ENCODE measurements around the gene KRTAP15-1.

KRTAP15-1 gene

DNA sequence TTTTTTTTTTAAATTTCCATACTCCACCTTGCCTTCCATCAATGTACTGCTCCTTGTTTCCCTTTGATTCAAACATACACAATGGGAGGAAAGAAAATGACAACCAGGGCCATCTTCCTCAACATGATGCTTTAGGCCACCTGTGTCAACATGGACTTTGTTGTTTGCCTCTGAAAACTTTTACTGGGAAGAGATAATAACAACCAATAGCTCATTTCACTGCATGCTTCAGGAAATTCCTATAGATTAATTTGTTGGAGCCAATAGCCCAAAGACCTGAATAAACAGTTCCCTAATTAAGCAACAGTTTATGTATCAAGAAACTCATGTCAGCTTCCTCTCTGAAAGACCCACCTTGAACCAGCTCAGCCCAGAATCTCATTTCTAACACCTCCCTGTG is 3.2 kb downstream of the KRTAP15-1 start:
- TF ChIP-seq, protein P1, sequence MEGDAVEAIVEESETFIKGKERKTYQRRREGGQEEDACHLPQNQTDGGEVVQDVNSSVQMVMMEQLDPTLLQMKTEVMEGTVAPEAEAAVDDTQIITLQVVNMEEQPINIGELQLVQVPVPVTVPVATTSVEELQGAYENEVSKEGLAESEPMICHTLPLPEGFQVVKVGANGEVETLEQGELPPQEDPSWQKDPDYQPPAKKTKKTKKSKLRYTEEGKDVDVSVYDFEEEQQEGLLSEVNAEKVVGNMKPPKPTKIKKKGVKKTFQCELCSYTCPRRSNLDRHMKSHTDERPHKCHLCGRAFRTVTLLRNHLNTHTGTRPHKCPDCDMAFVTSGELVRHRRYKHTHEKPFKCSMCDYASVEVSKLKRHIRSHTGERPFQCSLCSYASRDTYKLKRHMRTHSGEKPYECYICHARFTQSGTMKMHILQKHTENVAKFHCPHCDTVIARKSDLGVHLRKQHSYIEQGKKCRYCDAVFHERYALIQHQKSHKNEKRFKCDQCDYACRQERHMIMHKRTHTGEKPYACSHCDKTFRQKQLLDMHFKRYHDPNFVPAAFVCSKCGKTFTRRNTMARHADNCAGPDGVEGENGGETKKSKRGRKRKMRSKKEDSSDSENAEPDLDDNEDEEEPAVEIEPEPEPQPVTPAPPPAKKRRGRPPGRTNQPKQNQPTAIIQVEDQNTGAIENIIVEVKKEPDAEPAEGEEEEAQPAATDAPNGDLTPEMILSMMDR (IDR thresholded peaks at IDR 0.05): no peak
- H3K4me3 Mint-ChIP-seq: no peak overlapping the region
- H3K9me3 Mint-ChIP-seq: no peaks in the 10 kb centered on the region
- H3K4me1 Mint-ChIP-seq: peaks cover 30% of the 10 kb centered on the region
- peaks cover 3% of the 10 kb centered on the region for H3K27me3 Mint-ChIP-seq (ENCODE audit: low read depth, poor library complexity)
- peak overlapping the region; percentile 11 for H3K27ac Mint-ChIP-seq
- DNase-seq: no peak
- H3K36me3 Mint-ChIP-seq (ENCODE audit: low read depth): no peaks in the 10 kb centered on the region

DNA sequence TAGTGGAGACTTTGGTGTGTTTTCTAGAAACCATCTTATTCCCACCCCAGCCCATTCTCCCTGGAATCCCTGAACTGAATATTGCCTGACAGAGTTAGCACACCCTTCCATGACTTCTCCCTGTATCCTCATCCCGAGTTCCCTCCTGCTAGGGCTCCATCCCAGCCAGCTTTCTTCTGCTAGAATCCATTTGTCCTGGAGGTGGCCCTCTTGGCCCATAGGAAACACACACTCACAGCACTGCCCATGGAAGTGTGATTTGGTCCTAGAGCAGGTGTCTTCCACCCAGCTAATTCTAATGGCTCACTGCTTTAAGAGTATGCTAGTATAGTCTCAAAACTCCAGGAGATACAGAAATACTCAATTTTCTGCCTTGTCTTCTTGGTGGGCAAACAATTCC is 4.1 kb downstream of the KRTAP15-1 start:
- Mint-ChIP-seq H3K27ac (peak overlapping the region; percentile 30), H3K4me3 (no peak overlapping the region), H3K36me3 (ENCODE audit: low read depth) (no peaks in the 10 kb centered on the region), H3K27me3 (ENCODE audit: low read depth, poor library complexity) (no peaks in the 10 kb centered on the region), H3K4me1 (peaks cover 26% of the 10 kb centered on the region), H3K9me3 (no peaks in the 10 kb centered on the region)
- TF ChIP-seq, protein P1 (IDR thresholded peaks at IDR 0.05): peak; percentile 7
- no peak for DNase-seq

DNA sequence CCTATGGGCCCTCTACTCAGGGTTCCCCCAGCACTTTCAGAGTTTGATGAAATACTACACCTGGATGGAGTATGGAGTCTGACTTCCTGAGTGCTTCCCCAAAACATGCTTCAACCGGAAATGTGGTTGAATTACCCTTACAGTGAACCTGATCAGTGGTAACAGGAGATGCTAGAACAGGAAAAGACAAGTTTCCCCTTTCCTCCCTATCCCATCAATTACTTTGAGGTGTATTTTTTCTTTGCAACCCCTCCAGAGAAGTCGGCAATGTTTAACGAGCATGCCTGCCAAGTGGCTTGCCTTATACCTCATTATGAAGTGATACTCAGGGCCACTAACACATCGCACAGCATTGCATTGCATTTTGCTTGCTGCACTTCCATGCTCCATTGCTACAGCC is 7.0 kb downstream of the KRTAP15-1 start:
- TF ChIP-seq, protein P1 (IDR thresholded peaks at IDR 0.05): no peak
- peaks cover 30% of the 10 kb centered on the region for H3K4me1 Mint-ChIP-seq
- H3K27me3 Mint-ChIP-seq (ENCODE audit: low read depth, poor library complexity): no peaks in the 10 kb centered on the region
- H3K4me3 Mint-ChIP-seq: no peak overlapping the region
- no peaks in the 10 kb centered on the region for H3K9me3 Mint-ChIP-seq
- no peaks in the 10 kb centered on the region for H3K36me3 Mint-ChIP-seq (ENCODE audit: low read depth)
- DNase-seq: no peak
- H3K27ac Mint-ChIP-seq: peak overlapping the region; percentile 90

DNA sequence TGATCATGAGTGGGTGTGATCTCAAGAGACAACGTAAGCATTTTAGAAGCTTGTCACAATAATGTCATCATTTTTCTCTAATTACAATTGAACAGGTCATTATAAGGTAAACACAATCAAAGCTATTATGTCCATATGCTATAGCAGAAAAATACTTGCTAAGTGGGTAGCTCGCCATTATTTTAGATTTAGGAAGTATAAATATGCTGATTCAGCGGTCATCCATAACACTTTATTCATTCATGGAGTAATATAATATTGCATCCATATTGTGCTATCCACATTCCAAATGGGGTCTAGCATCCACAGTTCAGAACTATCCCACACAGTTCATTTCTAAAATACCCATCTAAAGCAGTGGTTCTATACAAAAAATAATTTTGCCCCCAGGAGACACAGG is 8.4 kb downstream of the KRTAP15-1 start:
- Mint-ChIP-seq H3K4me3 (no peak overlapping the region), H3K4me1 (peaks cover 22% of the 10 kb centered on the region), H3K27me3 (ENCODE audit: low read depth, poor library complexity) (no peaks in the 10 kb centered on the region), H3K36me3 (ENCODE audit: low read depth) (no peaks in the 10 kb centered on the region), H3K9me3 (no peaks in the 10 kb centered on the region), H3K27ac (no peak overlapping the region)
- no peak for DNase-seq
- TF ChIP-seq, protein P1 (IDR thresholded peaks at IDR 0.05): no peak

DNA sequence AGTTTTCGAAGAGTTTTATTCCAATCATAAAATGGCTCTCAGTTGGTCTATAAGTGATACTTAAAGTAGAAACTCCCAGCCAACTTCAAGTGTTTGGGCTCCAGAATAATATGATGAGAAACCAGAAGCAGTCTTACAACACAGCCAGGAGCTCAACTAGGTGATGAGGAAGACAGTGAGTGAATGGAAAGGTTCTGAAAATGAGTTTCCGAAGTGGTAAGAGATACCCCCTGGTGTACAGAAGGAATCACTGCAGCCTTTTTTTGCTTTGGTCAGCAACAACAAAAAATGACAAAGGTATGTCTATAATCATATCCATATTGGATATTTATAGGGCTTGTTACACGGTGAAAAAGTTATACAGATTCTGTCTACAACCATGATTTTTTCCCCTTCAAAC is 23.6 kb downstream of the KRTAP15-1 start:
- peaks cover 4% of the 10 kb centered on the region for H3K27me3 Mint-ChIP-seq (ENCODE audit: low read depth, poor library complexity)
- H3K9me3 Mint-ChIP-seq: peaks cover 10% of the 10 kb centered on the region
- no peak overlapping the region for H3K27ac Mint-ChIP-seq
- peaks cover 38% of the 10 kb centered on the region for H3K4me1 Mint-ChIP-seq
- TF ChIP-seq, protein P1 (IDR thresholded peaks at IDR 0.05): peak; percentile 42
- H3K4me3 Mint-ChIP-seq: no peak overlapping the region
- no peak for DNase-seq
- peaks cover 15% of the 10 kb centered on the region for H3K36me3 Mint-ChIP-seq (ENCODE audit: low read depth)

DNA sequence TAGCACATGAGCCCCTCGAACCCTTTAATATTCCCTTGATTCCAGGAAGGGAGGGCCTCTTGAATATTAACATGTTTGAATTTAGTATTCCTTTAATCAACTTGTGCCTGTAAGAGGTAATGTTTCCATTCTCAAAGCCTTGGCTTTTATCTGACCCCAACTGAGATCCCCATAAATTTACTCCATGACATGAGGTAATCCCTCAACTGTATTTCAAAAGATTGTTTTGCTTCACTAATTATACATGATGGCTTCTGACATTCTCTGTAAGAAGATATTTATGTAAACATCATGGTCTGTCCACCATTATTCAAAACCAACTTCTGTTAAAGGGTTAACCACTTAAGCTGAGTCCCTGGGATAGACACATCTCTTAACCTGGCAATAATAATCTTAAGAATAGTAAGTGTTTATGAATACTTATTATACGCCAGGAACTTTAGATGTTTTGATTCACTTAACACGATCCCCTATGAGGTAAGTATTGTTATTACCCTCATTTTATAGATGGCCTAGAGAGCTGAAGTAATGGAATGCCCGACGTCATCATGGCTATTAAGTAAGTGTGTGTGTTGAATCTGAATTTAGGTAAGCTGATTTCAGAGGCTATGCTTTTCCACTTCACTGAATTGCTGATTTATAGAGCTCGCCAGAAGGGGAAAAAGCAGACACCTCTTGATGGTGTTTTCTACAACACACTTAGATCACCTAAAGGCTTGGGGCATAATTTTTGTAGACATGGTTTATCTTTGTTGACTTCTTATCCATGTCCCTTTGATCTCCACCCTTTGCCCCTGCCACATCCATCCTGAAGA is 29.0 kb downstream of the KRTAP15-1 start:
- peaks cover 5% of the 10 kb centered on the region for H3K9me3 Mint-ChIP-seq
- TF ChIP-seq, protein P1 (IDR thresholded peaks at IDR 0.05): no peak
- peaks cover 10% of the 10 kb centered on the region for H3K36me3 Mint-ChIP-seq (ENCODE audit: low read depth)
- no peak for DNase-seq
- H3K4me1 Mint-ChIP-seq: peaks cover 81% of the 10 kb centered on the region
- H3K27me3 Mint-ChIP-seq (ENCODE audit: low read depth, poor library complexity): no peaks in the 10 kb centered on the region
- H3K4me3 Mint-ChIP-seq: no peak overlapping the region
- H3K27ac Mint-ChIP-seq: peak overlapping the region; percentile 93

Measured in nephron progenitor cell (in vitro differentiated cells).